SK-N-SH (cell line): ENCODE measurements around the gene DUSP3. TPM values are rescaled to one million over a fixed set of nuclear protein-coding genes. Genes with fewer than 3 reads are reported as not detected.

Source experiments
- CTCF ChIA-PET: fragments of 300-600, 350-600 bp; formaldehyde crosslinking; extraction: SDS; loops from one replicate; lab custom pipeline; 2021; lab: Yijun Ruan, JAX
- POLR2A ChIA-PET: fragments of 350-600 bp; sonication (Branson Sonifier 250); formaldehyde crosslinking; extraction: SDS; loops from one replicate; lab custom pipeline; 2020; ENCODE audit warnings: antibody characterized with exemption, inconsistent platforms; lab: Yijun Ruan, JAX
- DNase-seq: peaks from one replicate; pipeline ENCODE4 v3.0.0; 2012
- H2AFZ ChIP-seq: fragments of 200-600 bp; sonication (generic); 2 replicates; pipeline ENCODE4 v1.8.1; 2016; ENCODE audit warnings: antibody characterized with exemption, mild to moderate bottlenecking, low read depth
- H3F3A ChIP-seq: fragments of 200-600 bp; sonication (generic); replicated peaks from 2 replicates; pipeline ENCODE3; 2016; ENCODE audit warnings: antibody characterized with exemption, mild to moderate bottlenecking; ENCODE audit not compliant: insufficient read depth
- H3K27ac ChIP-seq, 2 experiments: fragments of 200-500 bp in 1 of 2; fragments of 200-600 bp in 1 of 2; sonication (Bioruptor generic) in 1 of 2; sonication (generic), shearing (Covaris generic) in 1 of 2; 2 replicates each; pipeline versions ENCODE4 v1.5.1 to v1.6.1; 2014 to 2016; ENCODE audit warnings: low read depth in 2 of 2, inconsistent platforms in 1 of 2, low read length in 1 of 2, mild to moderate bottlenecking in 1 of 2, mixed read lengths in 1 of 2
- H3K27me3 ChIP-seq: fragments of 200-600 bp; sonication (generic), shearing (Covaris generic); 2 replicates; pipeline ENCODE4 v1.6.1; 2016; ENCODE audit warnings: mixed run types; ENCODE audit not compliant: insufficient read depth
- H3K36me3 ChIP-seq, 2 experiments: fragments of 200-500 bp in 1 of 2; fragments of 200-600 bp in 1 of 2; sonication (Bioruptor generic) in 1 of 2; sonication (generic) in 1 of 2; replicated peaks in 1 of 2; 2 replicates each; pipeline versions ENCODE3 to v1.5.1; 2014 to 2016; ENCODE audit warnings: low read length in 1 of 2, mild to moderate bottlenecking in 1 of 2; ENCODE audit not compliant: insufficient read depth in 2 of 2, control insufficient read depth in 1 of 2
- H3K4me1 ChIP-seq, 2 experiments: fragments of 200-500 bp in 1 of 2; fragments of 200-600 bp in 1 of 2; sonication (Bioruptor generic) in 1 of 2; sonication (generic), shearing (Covaris generic) in 1 of 2; 2 replicates each; pipeline versions ENCODE4 v1.5.1 to v1.6.1; 2014 to 2016; ENCODE audit warnings: low read depth in 1 of 2, low read length in 1 of 2, mixed run types in 1 of 2; ENCODE audit not compliant: insufficient read depth in 2 of 2, control insufficient read depth in 1 of 2
- H3K4me2 ChIP-seq: fragments of 200-600 bp; sonication (generic), shearing (Covaris generic); 2 replicates; pipeline ENCODE4 v1.6.1; 2017; ENCODE audit warnings: mixed run types
- H3K4me3 ChIP-seq, 2 experiments: fragments of 200-500 bp in 1 of 2; fragments of 200-600 bp in 1 of 2; sonication (Bioruptor generic) in 1 of 2; sonication (generic), shearing (Covaris generic) in 1 of 2; 2 replicates each; pipeline versions ENCODE4 v1.5.1 to v1.8.1; 2014 to 2016; ENCODE audit warnings: low read depth in 2 of 2, inconsistent platforms in 1 of 2, low read length in 1 of 2, mild to moderate bottlenecking in 1 of 2, mixed read lengths in 1 of 2, moderate library complexity in 1 of 2
- H3K79me2 ChIP-seq: fragments of 200-600 bp; sonication (generic); 2 replicates; pipeline ENCODE4 v1.8.1; 2017; ENCODE audit warnings: mild to moderate bottlenecking; ENCODE audit not compliant: insufficient read depth
- H3K9ac ChIP-seq: fragments of 200-600 bp; sonication (generic); 2 replicates; pipeline ENCODE4 v1.6.1; 2017; ENCODE audit warnings: mixed run types
- H3K9me2 ChIP-seq: fragments of 200-600 bp; sonication (generic); 2 replicates; pipeline ENCODE4 v1.6.1; 2017; ENCODE audit warnings: mixed run types
- H3K9me3 ChIP-seq: fragments of 200-600 bp; sonication (generic); 2 replicates; pipeline ENCODE4 v1.6.1; 2017; ENCODE audit warnings: mixed run types, mild to moderate bottlenecking, moderate library complexity
- H4K20me1 ChIP-seq: fragments of 200-600 bp; sonication (generic); 2 replicates; pipeline ENCODE4 v1.6.1; 2017; ENCODE audit warnings: mild to moderate bottlenecking, mixed run types; ENCODE audit not compliant: insufficient read depth
- CHD2 ChIP-seq: fragments of 150-350 bp; IDR thresholded peaks from 2 replicates; pipeline ENCODE4 v1.6.1; 2018; ENCODE audit warnings: low read length; ENCODE audit not compliant: partially characterized antibody
- ELF1 ChIP-seq: IDR thresholded peaks from 2 replicates; pipeline ENCODE4 v1.4.0; 2012
- EZH2phosphoT487 ChIP-seq: fragments of 200-600 bp; sonication (generic); IDR thresholded peaks from 2 replicates; pipeline ENCODE4 v1.6.1; 2017; ENCODE audit warnings: low read depth, mixed run types, mild to moderate bottlenecking, antibody characterized with exemption, moderate library complexity, borderline replicate concordance
- FOSL2 ChIP-seq: IDR thresholded peaks from 2 replicates; pipeline ENCODE4 v1.4.0; 2012; ENCODE audit warnings: low read depth, mild to moderate bottlenecking, moderate library complexity, borderline replicate concordance
- GABPA ChIP-seq: IDR thresholded peaks from 2 replicates; pipeline ENCODE4 v1.4.0; 2012; ENCODE audit warnings: low read depth, mild to moderate bottlenecking
- NFIC ChIP-seq: IDR thresholded peaks from 2 replicates; pipeline ENCODE4 v1.4.0; 2012; ENCODE audit warnings: borderline replicate concordance
- NRF1 ChIP-seq: IDR thresholded peaks from 2 replicates; pipeline ENCODE4 v1.6.1; 2012; ENCODE audit warnings: low read depth, mild to moderate bottlenecking, low read length
- RAD21 ChIP-seq: IDR thresholded peaks from 2 replicates; pipeline ENCODE4 v1.6.1; 2012; ENCODE audit warnings: mild to moderate bottlenecking, low read length
- TAF1 ChIP-seq: IDR thresholded peaks from 2 replicates; pipeline ENCODE4 v1.6.1; 2012; ENCODE audit warnings: low read depth, mild to moderate bottlenecking, low read length, moderate library complexity, borderline replicate concordance
- WGBS: methylation state at CpG from one replicate; pipeline ENCODE4 v1.1.6; 2017; ENCODE audit warnings: low lambda C conversion rate; 5-methylcytosine and 5-hydroxymethylcytosine counted together
- polyA plus RNA-seq, 3 experiments: library from polyadenylated mRNA; depleted of rRNA; stranded (reverse); fragments of >200 nt; gene quantifications; 2 replicates each; pipeline ENCODE4 v1.2.3, GENCODE V29; 2012
- TF ChIP-seq, protein P1 (sequence below): IDR thresholded peaks from 2 replicates; pipeline ENCODE4; 2012
- TF ChIP-seq, protein P2 (sequence below): IDR thresholded peaks from 2 replicates; pipeline ENCODE4 v1.4.0; 2012; ENCODE audit warnings: low read depth
- TF ChIP-seq, protein P3 (sequence below): fragments of 200-600 bp; sonication (generic); IDR thresholded peaks from 2 replicates; pipeline ENCODE4 v1.6.1; 2017; ENCODE audit warnings: antibody characterized with exemption, mild to moderate bottlenecking, moderate library complexity

The DUSP3 gene
- polyA plus RNA-seq, 1 of the 3 experiments (the other 2 are of a cell fraction): 31.5 TPM

DNA sequence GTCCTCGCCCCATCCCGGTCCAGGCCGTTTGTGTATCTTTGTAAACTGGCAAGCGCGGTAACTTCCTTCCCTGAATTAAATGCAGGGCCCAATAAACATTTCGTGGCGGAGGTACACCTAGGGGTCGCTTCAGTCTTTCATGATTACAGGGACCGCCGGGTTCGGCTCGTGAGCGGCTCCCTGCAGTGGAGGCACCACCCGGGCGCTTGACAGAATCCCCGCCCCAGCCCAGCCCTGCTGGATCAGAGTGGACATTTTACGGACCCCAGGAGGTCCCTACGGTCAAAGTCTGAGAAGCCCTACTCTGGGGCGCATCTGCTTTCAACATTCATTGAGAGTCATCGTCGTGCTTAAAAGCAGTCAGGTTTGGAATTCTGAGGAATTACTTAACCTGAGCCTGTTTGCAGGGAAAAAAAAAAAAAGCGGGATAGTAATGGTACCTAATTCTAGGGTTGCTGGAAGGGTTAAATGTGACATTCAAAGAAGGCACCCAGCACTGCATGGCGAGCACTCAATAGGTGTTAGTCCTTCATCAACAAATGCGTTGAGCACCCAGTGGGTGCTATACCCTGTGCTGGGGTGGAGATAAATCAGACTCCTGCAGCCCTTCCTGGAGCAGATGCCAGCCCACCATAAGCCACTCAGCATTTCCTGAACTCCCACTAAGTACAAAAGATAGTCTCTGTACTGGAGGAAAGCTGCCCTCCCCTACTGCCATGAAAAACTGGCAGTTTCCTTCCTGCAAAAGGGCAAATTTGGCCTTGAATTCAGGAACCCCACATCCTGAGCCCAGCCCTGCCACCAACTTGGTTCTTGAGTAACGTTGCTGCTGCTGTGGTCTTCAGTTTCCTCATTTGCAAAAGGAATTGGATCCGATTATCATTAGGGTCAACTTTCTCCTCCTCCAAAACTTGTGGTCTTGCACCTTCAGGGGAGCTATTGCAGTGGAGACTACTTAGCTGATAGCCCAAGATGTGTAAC lies 658 bp upstream of the DUSP3 start:
- Histone ChIP-seq H3K4me1 (peaks cover 8 to 11% of the 10 kb centered on the region in 2 experiments; a peak in 2 of 4 replicates), H3K27ac (peak overlapping the region; percentile 50 to 95; a peak in 3 of 4 replicates), H3K9me2 (no peaks in the 10 kb centered on the region), H3K9me3 (no peaks in the 10 kb centered on the region), H3K27me3 (no peaks in the 10 kb centered on the region), H2AFZ (peak overlapping the region; percentile 89), H3F3A (peaks cover 10% of the 10 kb centered on the region), H4K20me1 (peaks cover 15% of the 10 kb centered on the region), H3K79me2 (peaks cover 41% of the 10 kb centered on the region), H3K4me2 (peak overlapping the region; percentile 99), H3K9ac (peak overlapping the region; percentile 100), H3K36me3 (peaks cover 8 to 21% of the 10 kb centered on the region in 2 experiments)
- WGBS: 25% methylated on average over 15 of the region's 26 CpGs
- CTCF ChIA-PET: interaction anchor here (1.0 to 6.2 kb wide), 8 partner anchors 13 to 85 kb away, joined by 3 to 59 read pairs (median 12); partner anchors contain the start of gene CD300LG
- DNase-seq: no peak
- no peak for TF ChIP-seq EZH2phosphoT487
- TF ChIP-seq, protein P1, sequence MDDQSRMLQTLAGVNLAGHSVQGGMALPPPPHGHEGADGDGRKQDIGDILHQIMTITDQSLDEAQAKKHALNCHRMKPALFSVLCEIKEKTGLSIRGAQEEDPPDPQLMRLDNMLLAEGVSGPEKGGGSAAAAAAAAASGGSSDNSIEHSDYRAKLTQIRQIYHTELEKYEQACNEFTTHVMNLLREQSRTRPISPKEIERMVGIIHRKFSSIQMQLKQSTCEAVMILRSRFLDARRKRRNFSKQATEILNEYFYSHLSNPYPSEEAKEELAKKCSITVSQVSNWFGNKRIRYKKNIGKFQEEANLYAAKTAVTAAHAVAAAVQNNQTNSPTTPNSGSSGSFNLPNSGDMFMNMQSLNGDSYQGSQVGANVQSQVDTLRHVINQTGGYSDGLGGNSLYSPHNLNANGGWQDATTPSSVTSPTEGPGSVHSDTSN: no peak
- no peak for TF ChIP-seq GABPA
- peak; percentile 34 for TF ChIP-seq RAD21
- no peak for TF ChIP-seq NRF1
- TF ChIP-seq NFIC: no peak
- no peak for TF ChIP-seq FOSL2
- TF ChIP-seq TAF1: no peak
- TF ChIP-seq ELF1: no peak
- TF ChIP-seq, protein P2, sequence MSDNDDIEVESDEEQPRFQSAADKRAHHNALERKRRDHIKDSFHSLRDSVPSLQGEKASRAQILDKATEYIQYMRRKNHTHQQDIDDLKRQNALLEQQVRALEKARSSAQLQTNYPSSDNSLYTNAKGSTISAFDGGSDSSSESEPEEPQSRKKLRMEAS: no peak; the same call in none of the 2 replicates
- TF ChIP-seq, protein P3, sequence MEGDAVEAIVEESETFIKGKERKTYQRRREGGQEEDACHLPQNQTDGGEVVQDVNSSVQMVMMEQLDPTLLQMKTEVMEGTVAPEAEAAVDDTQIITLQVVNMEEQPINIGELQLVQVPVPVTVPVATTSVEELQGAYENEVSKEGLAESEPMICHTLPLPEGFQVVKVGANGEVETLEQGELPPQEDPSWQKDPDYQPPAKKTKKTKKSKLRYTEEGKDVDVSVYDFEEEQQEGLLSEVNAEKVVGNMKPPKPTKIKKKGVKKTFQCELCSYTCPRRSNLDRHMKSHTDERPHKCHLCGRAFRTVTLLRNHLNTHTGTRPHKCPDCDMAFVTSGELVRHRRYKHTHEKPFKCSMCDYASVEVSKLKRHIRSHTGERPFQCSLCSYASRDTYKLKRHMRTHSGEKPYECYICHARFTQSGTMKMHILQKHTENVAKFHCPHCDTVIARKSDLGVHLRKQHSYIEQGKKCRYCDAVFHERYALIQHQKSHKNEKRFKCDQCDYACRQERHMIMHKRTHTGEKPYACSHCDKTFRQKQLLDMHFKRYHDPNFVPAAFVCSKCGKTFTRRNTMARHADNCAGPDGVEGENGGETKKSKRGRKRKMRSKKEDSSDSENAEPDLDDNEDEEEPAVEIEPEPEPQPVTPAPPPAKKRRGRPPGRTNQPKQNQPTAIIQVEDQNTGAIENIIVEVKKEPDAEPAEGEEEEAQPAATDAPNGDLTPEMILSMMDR: peak; percentile 46
- TF ChIP-seq CHD2: no peak
- TF ChIP-seq, all 33 proteins: peak for 2
- POLR2A ChIA-PET: interaction anchor here (0.9 to 1.0 kb wide), 3 partner anchors 9 to 67 kb away, joined by 3 to 4 read pairs (median 3); partner anchors contain the start of gene CD300LG
- peak overlapping the region; percentile 77 to 84 for H3K4me3 ChIP-seq
